ENCODE data around the gene DLG1.
A peak's percentile ranks its signal among the peaks of the same experiment; 100 is the strongest.

Gene DLG1

DNA sequence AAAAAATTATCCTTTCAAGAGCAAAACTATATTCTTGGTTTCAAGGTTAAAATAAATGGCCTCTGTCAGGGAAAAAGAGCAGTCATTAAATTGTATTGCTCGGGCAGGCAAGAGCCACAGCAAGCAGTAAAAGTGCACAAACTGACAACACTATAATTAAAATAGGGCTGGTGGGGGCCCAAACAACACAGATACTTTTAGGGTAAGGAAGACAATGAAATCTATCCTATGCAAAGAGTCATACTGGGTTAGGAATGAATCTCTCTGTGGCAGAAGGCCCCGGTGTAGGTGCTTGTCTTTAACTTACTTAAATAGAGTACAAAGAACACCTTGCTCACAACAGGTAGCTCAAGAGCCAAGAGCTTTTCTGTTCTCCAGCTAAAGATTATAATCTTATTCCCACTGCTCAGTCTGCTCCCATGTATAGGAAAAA is 94.7 kb downstream of the DLG1 start:
- TF ChIP-seq, protein P1, sequence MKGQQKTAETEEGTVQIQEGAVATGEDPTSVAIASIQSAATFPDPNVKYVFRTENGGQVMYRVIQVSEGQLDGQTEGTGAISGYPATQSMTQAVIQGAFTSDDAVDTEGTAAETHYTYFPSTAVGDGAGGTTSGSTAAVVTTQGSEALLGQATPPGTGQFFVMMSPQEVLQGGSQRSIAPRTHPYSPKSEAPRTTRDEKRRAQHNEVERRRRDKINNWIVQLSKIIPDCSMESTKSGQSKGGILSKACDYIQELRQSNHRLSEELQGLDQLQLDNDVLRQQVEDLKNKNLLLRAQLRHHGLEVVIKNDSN (IDR thresholded peaks at IDR 0.05): no peak
- no peak for TF ChIP-seq YY1 (IDR thresholded peaks at IDR 0.05; ENCODE audit: low read depth)
- TF ChIP-seq TEAD4 (IDR thresholded peaks at IDR 0.05): no peak
- no peak for TF ChIP-seq TAF1 (IDR thresholded peaks at IDR 0.05; ENCODE audit: low read depth)
- TF ChIP-seq EGR1 (IDR thresholded peaks at IDR 0.05): no peak
- TF ChIP-seq CEBPB (IDR thresholded peaks at IDR 0.05): no peak
- TF ChIP-seq NFIC (IDR thresholded peaks at IDR 0.05): no peak
- no peak for TF ChIP-seq CREB1 (IDR thresholded peaks at IDR 0.05; ENCODE audit: low read depth)
- TF ChIP-seq ZBTB7A (IDR thresholded peaks at IDR 0.05; ENCODE audit: low read depth): no peak
- TF ChIP-seq, protein P2, sequence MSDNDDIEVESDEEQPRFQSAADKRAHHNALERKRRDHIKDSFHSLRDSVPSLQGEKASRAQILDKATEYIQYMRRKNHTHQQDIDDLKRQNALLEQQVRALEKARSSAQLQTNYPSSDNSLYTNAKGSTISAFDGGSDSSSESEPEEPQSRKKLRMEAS (IDR thresholded peaks at IDR 0.05): no peak

DNA sequence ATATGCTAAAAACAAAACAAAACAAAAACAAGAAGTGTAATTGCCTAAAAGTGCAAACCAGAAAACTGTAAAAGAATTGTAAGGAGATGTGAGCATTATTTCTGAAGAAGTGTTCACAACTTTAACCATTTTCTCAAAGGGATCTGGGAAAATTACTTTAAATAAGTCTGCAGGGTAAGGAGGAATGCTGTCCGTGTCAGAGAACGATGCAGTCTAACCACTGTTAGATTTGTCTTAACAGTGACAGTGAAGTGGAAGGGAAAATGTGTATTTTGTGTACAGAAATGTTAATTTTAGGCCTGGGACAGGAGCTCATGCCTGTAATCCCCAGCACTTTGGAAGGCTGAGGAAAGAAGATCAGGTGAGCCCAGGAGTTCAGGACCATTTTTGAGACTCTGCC is 95.7 kb downstream of the DLG1 start:
- TF ChIP-seq CEBPB (IDR thresholded peaks at IDR 0.05) (no peak), FOXM1 (IDR thresholded peaks at IDR 0.05; ENCODE audit: borderline replicate concordance, low read depth) (no peak), TCF12 (IDR thresholded peaks at IDR 0.05; ENCODE audit: low read depth) (no peak), EP300 (IDR thresholded peaks at IDR 0.05; ENCODE audit: borderline replicate concordance) (no peak), EGR1 (IDR thresholded peaks at IDR 0.05) (no peak)
- TF ChIP-seq, protein P3, sequence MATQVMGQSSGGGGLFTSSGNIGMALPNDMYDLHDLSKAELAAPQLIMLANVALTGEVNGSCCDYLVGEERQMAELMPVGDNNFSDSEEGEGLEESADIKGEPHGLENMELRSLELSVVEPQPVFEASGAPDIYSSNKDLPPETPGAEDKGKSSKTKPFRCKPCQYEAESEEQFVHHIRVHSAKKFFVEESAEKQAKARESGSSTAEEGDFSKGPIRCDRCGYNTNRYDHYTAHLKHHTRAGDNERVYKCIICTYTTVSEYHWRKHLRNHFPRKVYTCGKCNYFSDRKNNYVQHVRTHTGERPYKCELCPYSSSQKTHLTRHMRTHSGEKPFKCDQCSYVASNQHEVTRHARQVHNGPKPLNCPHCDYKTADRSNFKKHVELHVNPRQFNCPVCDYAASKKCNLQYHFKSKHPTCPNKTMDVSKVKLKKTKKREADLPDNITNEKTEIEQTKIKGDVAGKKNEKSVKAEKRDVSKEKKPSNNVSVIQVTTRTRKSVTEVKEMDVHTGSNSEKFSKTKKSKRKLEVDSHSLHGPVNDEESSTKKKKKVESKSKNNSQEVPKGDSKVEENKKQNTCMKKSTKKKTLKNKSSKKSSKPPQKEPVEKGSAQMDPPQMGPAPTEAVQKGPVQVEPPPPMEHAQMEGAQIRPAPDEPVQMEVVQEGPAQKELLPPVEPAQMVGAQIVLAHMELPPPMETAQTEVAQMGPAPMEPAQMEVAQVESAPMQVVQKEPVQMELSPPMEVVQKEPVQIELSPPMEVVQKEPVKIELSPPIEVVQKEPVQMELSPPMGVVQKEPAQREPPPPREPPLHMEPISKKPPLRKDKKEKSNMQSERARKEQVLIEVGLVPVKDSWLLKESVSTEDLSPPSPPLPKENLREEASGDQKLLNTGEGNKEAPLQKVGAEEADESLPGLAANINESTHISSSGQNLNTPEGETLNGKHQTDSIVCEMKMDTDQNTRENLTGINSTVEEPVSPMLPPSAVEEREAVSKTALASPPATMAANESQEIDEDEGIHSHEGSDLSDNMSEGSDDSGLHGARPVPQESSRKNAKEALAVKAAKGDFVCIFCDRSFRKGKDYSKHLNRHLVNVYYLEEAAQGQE (IDR thresholded peaks at IDR 0.05; ENCODE audit: low read depth): no peak

DNA sequence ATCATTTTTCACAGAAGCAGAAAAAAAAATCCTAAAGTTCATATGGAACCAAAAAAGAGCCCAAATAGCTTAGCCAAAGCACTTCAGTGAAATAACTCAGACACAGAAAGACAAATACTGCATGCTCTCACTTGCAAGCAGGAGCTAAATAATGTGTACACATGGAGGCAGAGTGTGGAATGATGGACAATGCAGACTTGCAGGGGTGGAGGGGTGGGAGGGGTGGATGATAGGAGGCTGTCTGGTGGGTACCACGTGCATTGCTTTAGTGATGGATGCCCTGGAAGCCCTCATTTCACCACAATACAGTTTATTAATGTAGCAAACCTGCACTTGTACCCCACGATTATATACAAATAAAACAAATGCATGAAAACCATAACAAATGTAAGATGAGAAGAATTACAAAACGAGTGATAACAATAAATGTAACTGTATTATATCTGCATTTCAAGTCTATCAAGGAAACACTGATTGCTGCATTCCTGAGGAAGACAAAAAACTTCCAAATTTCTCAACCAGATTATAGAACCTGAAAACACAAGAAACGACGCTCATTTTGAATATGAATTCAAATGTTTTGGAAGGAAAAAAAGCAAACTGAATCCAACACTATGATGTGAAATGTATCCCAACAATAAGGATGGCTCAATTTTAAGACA is 96.5 kb downstream of the DLG1 start:
- TF ChIP-seq, protein P2 (IDR thresholded peaks at IDR 0.05): no peak
- TF ChIP-seq CREB1 (IDR thresholded peaks at IDR 0.05; ENCODE audit: low read depth) (no peak), TAF1 (IDR thresholded peaks at IDR 0.05; ENCODE audit: low read depth) (no peak), YY1 (IDR thresholded peaks at IDR 0.05; ENCODE audit: low read depth) (no peak), NFIC (IDR thresholded peaks at IDR 0.05) (no peak), ZBTB7A (IDR thresholded peaks at IDR 0.05; ENCODE audit: low read depth) (no peak), RAD21 (IDR thresholded peaks at IDR 0.05; ENCODE audit: low read depth) (no peak), EP300 (IDR thresholded peaks at IDR 0.05; ENCODE audit: borderline replicate concordance) (no peak), TCF12 (IDR thresholded peaks at IDR 0.05; ENCODE audit: low read depth) (no peak), TEAD4 (IDR thresholded peaks at IDR 0.05) (no peak), EGR1 (IDR thresholded peaks at IDR 0.05) (no peak)
- TF ChIP-seq, protein P1 (IDR thresholded peaks at IDR 0.05): no peak
- TF ChIP-seq, protein P3 (IDR thresholded peaks at IDR 0.05; ENCODE audit: low read depth): no peak

DNA sequence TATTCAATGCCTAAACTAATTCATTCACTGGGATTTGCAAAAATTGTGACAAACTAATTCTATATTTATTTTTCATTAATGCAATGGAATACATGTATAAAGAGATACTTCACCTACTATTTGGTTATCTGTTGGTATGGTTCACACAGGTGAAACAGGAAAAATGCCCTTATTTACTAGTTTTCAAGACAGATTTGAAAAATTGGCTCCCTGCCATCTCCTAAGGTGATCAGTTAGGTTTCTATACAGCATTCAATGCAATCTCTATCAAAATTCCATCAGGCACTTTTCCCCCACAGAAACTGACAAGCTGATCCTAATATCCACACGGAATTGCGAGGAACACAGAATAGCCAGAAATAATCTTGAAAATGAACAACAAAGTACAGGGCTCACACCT is 101.1 kb downstream of the DLG1 start:
- TF ChIP-seq CEBPB (IDR thresholded peaks at IDR 0.05) (no peak), ZBTB7A (IDR thresholded peaks at IDR 0.05; ENCODE audit: low read depth) (no peak), NFIC (IDR thresholded peaks at IDR 0.05) (peak; percentile 54; the same call in 1 of the 2 replicates)
- TF ChIP-seq, protein P1 (IDR thresholded peaks at IDR 0.05): no peak

DNA sequence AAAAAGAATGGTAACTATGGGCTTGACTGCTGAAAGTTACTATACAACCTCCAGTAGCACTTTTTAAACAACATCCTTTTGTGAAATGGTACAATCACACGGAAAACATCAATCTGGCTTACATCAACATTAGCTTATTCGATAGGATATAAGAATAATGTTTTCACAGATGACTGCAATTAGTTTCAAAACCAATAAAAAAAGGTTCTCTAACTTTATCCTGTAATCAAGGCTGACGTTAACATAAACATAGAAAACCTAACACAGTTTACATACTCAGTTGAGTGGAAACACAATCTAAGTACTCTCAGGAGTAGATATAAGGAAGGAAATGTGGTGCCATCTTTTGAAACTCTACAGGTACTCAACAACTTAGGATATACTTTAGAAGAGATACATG is 102.2 kb downstream of the DLG1 start:
- no peak for TF ChIP-seq CEBPB (IDR thresholded peaks at IDR 0.05)
- TF ChIP-seq FOXM1 (IDR thresholded peaks at IDR 0.05; ENCODE audit: borderline replicate concordance, low read depth): no peak
- TF ChIP-seq RAD21 (IDR thresholded peaks at IDR 0.05; ENCODE audit: low read depth): no peak
- TF ChIP-seq EGR1 (IDR thresholded peaks at IDR 0.05): no peak
- no peak for TF ChIP-seq CREB1 (IDR thresholded peaks at IDR 0.05; ENCODE audit: low read depth)

DNA sequence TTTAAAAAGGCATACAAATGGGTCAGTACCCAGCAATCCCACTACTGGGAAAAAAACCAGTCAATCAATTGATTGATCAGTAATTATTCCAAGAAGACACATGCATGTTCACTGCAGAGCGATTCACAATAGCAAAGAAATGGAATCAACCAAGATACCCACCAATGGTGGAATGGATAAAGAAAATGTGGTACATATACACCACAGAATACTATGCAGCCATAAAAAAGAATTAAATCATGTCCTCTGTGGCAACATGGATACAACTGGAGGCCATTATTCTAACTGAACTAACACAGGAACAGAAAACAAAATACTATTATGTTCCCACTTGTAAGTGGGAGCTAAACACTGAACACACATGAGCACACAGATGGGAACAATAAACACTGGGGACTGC is 103.1 kb downstream of the DLG1 start:
- no peak for TF ChIP-seq TAF1 (IDR thresholded peaks at IDR 0.05; ENCODE audit: low read depth)
- TF ChIP-seq RAD21 (IDR thresholded peaks at IDR 0.05; ENCODE audit: low read depth): no peak
